ENCODE measurements around the gene PHACTR3.

The PHACTR3 gene

DNA sequence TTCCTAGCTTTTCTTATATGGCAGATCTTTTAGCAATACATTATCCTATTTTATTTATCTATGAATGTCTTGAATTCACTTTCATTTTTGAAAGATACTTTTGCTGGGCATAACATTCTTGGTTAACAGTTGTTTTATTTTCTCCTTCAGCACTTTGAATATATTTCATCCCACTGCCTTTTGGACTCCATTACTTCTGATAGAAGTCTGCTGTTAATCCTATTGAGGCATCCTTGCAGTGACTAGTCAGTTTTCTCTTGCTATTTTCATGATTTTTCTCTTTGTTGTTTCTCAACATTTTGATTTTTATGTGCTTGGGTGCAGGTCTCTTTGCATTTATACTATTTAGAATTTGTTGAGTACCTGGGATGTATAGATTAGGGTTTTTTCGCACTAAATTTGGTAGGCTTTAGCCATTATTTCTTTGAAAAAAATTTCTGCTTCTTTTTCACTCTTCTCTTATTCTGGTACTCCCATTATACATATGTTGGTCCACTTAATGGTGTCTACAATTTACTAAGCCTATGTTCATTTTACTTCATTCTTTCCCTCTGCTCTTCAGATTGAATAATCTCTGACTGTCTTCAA lies 53.2 kb downstream of the PHACTR3 start:
- no peak overlapping the region for H3K27ac ChIP-seq
- TF ChIP-seq, protein P1, sequence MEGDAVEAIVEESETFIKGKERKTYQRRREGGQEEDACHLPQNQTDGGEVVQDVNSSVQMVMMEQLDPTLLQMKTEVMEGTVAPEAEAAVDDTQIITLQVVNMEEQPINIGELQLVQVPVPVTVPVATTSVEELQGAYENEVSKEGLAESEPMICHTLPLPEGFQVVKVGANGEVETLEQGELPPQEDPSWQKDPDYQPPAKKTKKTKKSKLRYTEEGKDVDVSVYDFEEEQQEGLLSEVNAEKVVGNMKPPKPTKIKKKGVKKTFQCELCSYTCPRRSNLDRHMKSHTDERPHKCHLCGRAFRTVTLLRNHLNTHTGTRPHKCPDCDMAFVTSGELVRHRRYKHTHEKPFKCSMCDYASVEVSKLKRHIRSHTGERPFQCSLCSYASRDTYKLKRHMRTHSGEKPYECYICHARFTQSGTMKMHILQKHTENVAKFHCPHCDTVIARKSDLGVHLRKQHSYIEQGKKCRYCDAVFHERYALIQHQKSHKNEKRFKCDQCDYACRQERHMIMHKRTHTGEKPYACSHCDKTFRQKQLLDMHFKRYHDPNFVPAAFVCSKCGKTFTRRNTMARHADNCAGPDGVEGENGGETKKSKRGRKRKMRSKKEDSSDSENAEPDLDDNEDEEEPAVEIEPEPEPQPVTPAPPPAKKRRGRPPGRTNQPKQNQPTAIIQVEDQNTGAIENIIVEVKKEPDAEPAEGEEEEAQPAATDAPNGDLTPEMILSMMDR (conservative IDR thresholded peaks at IDR 0.05) = no peak

DNA sequence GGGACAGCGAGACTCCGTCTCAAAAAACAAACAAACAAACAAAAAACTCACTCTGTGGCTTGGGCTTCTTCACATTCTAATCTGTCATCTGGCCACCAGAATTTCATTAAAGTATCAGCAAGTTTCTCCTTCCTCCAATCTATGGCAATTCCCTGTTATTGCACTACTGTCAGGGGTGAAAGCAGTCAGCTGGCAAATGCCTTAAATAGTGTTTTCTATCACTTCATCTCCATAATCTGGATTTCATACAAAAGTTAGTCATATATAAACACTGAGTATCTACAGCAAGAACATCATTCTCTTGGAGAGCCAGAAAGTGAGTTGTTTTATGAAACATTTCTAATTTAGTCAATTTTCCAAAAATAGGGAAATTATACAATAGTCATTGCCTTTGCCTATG lies 56.1 kb downstream of the PHACTR3 start:
- TF ChIP-seq, protein P1 (conservative IDR thresholded peaks at IDR 0.05) = no peak
- no peak for TF ChIP-seq ZFX (IDR thresholded peaks at IDR 0.05)
- H3K27ac ChIP-seq = no peak overlapping the region

DNA sequence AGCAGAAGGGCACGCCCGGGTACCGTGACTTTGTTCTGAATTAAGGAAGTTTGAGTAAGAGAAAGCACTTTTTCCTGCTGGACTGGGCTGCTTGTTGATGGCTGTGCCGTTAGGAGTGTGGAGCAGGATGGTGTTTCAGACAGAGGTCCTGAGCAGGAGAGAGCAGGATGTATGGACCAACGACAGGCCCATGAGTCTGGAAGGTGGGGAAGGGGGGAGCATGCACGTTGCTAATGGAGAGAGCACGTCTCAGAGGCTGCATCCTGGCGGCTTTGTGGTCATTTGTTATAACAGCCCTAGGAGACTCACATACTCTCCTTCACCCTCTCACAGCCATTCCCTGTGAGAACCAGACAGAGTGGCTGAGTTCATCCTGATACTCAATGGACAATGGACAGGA lies 56.8 kb downstream of the PHACTR3 start:
- TF ChIP-seq ZFX (IDR thresholded peaks at IDR 0.05) = no peak
- H3K27ac ChIP-seq = no peak overlapping the region

DNA sequence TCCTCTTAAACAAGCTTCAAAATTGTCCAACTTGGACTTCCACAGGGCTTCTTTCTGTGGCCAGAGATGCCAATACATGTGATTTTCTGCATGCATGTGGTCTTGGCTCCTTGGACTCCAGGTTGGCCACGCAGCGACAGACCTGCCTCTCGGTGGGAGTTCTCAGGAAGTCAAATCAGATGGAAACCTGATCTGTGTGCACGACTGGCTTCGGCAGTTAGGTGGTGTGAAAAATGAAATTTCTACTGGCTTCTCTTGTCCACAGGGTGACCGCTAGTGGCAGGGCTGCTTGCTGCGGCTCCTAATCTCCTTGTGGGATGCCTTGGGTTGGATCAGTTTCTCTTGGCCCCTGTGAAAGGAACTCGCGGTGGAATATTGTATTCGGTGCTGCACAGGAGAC lies 57.3 kb downstream of the PHACTR3 start:
- H3K27ac ChIP-seq = no peak overlapping the region

DNA sequence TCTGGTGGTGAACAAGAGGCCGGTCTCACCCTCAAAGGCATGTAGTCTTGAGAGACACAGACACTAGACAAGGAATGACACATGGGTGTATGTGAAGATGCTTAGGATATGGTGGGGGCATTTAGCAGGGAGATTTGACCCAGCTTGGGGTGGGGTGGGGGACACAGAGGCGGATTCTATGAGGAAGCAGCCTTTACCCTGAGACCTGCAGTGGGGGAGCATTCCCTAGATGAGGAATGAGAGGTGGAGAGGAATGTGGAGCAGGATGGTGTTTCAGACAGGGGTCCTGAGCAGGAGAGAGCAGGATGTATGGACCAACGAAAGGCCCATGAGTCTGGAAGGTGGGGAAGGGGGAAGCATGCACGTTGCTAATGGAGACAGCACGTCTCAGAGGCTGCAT lies 57.8 kb downstream of the PHACTR3 start:
- TF ChIP-seq, protein P1 (conservative IDR thresholded peaks at IDR 0.05) = no peak
- TF ChIP-seq ZFX (IDR thresholded peaks at IDR 0.05) = no peak
- no peak overlapping the region for H3K27ac ChIP-seq

More for the DNA sequence above, 57.3 kb downstream of the PHACTR3 start:
- TF ChIP-seq, protein P1 (conservative IDR thresholded peaks at IDR 0.05) = no peak
- no peak for TF ChIP-seq ZFX (IDR thresholded peaks at IDR 0.05)

DNA sequence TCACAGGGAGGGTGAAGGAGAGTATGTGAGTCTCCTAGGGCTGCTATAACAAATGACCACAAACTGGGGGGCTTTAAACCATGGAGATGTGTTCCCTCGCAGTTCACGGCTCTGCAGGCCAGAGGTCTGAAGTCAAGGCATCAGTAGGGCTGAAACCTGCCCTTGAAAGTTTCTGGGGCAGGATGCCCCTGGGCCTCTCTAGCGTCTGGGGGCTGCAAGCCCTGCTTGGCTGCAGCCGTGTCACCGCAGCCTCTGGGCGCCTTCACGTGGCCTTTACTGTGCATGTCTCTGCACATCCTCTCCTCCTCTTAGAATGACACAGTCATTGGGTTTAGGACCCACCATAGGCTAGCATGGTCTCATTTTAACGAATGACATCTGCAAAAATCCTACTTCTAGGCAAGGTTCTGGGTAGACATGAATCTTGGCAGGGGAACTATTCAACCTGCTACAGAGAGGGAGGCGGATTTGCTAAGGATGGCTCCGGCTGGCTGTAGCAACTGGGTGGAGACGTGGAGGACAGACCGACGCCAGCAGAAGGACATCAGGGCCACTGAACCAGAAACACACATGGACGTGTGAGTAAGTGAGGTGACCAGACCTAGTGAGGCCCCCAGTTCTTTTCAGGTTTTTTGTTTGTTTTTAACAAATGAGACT lies 58.6 kb downstream of the PHACTR3 start:
- H3K27ac ChIP-seq = no peak overlapping the region
- TF ChIP-seq, protein P1 (conservative IDR thresholded peaks at IDR 0.05) = no peak
- TF ChIP-seq ZFX (IDR thresholded peaks at IDR 0.05) = no peak

DNA sequence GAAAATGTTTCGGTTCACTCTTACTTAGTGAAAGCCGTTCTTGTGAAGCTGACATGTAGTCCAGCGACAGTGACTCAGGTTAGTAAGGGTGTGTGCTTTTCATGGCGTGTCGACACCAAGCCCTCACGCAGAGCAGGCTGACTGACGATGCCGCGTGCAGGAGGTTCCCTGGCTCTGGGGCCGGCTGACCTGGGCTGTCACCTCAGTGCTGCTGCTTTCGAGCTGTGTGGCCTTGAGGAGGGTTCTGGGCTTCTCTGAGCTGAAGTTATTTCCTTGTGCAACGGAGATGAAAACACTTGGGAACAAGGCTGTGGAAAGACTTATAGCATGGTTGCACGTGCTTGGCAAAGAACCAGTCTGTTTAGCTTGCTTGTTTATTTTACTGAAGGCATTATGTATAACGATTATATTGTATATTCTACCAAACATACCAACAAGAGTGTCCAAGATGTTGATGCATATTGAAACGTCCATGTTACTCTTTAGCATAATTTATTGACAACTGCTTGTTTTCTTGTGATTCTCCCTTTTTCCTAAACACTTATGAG lies 59.2 kb downstream of the PHACTR3 start:
- no peak overlapping the region for H3K27ac ChIP-seq

More for the DNA sequence above, 59.2 kb downstream of the PHACTR3 start:
- TF ChIP-seq ZFX (IDR thresholded peaks at IDR 0.05) = no peak
- TF ChIP-seq, protein P1 (conservative IDR thresholded peaks at IDR 0.05) = no peak

All from C4-2B (cell line).